HCT116 (cell line): ENCODE data around the gene ZCCHC2. TPM values are rescaled to one million over a fixed set of nuclear protein-coding genes. Genes with fewer than 3 reads are reported as not detected.

Source experiments
- ATAC-seq: fragments of 200-7000 bp; cut with Tn5 transposase; 2 replicates; pipeline ENCODE4 v1.9.1; 2020; ENCODE audit warnings: mild to moderate bottlenecking, moderate library complexity
- BruUV-seq: library from RNA; stranded (reverse); fragments of 400-500 nt; replicated peaks from 2 replicates; lab custom pipeline; 2021; lab: Mats Ljungman, UMichigan
- CTCF ChIA-PET: fragments of 300-600 bp; sonication (Branson Sonifier 250); formaldehyde crosslinking; loops from one replicate; lab custom pipeline; 2021; ENCODE audit warnings: antibody characterized with exemption; lab: Charles Lee
- POLR2A ChIA-PET: fragments of 300-600, 350-600 bp; sonication (Branson Sonifier 250); formaldehyde crosslinking; loops from one replicate; lab custom pipeline; 2021; ENCODE audit warnings: antibody characterized with exemption; lab: Charles Lee
- RAD21 ChIA-PET, 2 experiments: fragments of 300-600 bp; sonication (Branson Sonifier 250); formaldehyde crosslinking; loops; one replicate each; lab custom pipeline; 2023; ENCODE audit warnings: low total read pairs in 2 of 2; ENCODE audit not compliant: uncharacterized antibody in 2 of 2, unreplicated experiment in 2 of 2, low non-redundant PET in 1 of 2; lab: Charles Lee
- DNase-seq: peaks from one replicate; pipeline ENCODE4 v3.0.0-alpha.2; 2010; ENCODE audit warnings: low read depth, low spot score
- H2AFZ ChIP-seq: fragments of 200-600 bp; shearing (Covaris generic), sonication (generic); 2 replicates; pipeline ENCODE4 v1.6.1; 2017; ENCODE audit warnings: low read depth, mixed run types, mixed read lengths, antibody characterized with exemption, low read length; ENCODE audit not compliant: poor library complexity, severe bottlenecking
- H3K27ac ChIP-seq: 2 replicates; pipeline ENCODE4 v1.5.1; 2012; ENCODE audit warnings: low read depth, low read length
- H3K27me3 ChIP-seq: fragments of 200-600 bp; sonication (generic); 2 replicates; pipeline ENCODE4 v1.6.1; 2016; ENCODE audit warnings: mixed run types, low read length, mixed read lengths; ENCODE audit not compliant: insufficient read depth
- H3K36me3 ChIP-seq, 2 experiments: fragments of 200-500 bp in 1 of 2; fragments of 200-600 bp in 1 of 2; sonication (Bioruptor generic) in 1 of 2; sonication (generic) in 1 of 2; 2 replicates each; pipeline versions ENCODE4 v1.5.1 to v1.6.1; 2014 to 2016; ENCODE audit warnings: low read length in 2 of 2, inconsistent platforms in 1 of 2, mixed read lengths in 1 of 2, mixed run types in 1 of 2; ENCODE audit not compliant: insufficient read depth in 2 of 2, control insufficient read depth in 1 of 2
- H3K4me1 ChIP-seq, 2 experiments: fragments of 200-600 bp in 1 of 2; sonication (generic) in 1 of 2; 2 replicates each; pipeline versions ENCODE4 v1.5.1 to v1.6.1; 2012 to 2017; ENCODE audit warnings: low read length in 2 of 2, inconsistent platforms in 1 of 2, mild to moderate bottlenecking in 1 of 2, mixed read lengths in 1 of 2, mixed run types in 1 of 2, moderate library complexity in 1 of 2; ENCODE audit not compliant: insufficient read depth in 2 of 2, control insufficient read depth in 1 of 2
- H3K4me2 ChIP-seq: fragments of 200-600 bp; sonication (generic); 2 replicates; pipeline ENCODE4 v1.6.1; 2017; ENCODE audit warnings: mixed run types, low read length, mixed read lengths
- H3K4me3 ChIP-seq, 2 experiments: fragments of 200-600 bp in 1 of 2; sonication (generic) in 1 of 2; replicated peaks in 1 of 2; 2 replicates each; pipeline ENCODE4 v1.5.1; 2011 to 2016; ENCODE audit warnings: low read length in 2 of 2, control low read depth in 1 of 2, low read depth in 1 of 2, mild to moderate bottlenecking in 1 of 2, mixed read lengths in 1 of 2, mixed run types in 1 of 2
- H3K79me2 ChIP-seq: fragments of 200-600 bp; sonication (generic); 2 replicates; pipeline ENCODE4 v1.6.1; 2017; ENCODE audit warnings: mild to moderate bottlenecking, mixed run types, low read length, moderate library complexity, mixed read lengths; ENCODE audit not compliant: insufficient read depth
- H3K9ac ChIP-seq: fragments of 200-600 bp; sonication (generic); 2 replicates; pipeline ENCODE4 v1.6.1; 2016; ENCODE audit warnings: low read length, mixed read lengths
- H3K9me2 ChIP-seq: fragments of 200-600 bp; sonication (generic), shearing (Covaris generic); 2 replicates; pipeline ENCODE4 v1.6.1; 2017; ENCODE audit warnings: mixed run types, mild to moderate bottlenecking, moderate library complexity; ENCODE audit not compliant: insufficient read depth
- H3K9me3 ChIP-seq, 2 experiments: fragments of 200-500 bp in 1 of 2; fragments of 200-600 bp in 1 of 2; sonication (Bioruptor generic) in 1 of 2; sonication (generic) in 1 of 2; 2 replicates each; pipeline ENCODE4 v1.6.1; 2014 to 2017; ENCODE audit warnings: low read length in 2 of 2, mixed read lengths in 2 of 2, inconsistent platforms in 1 of 2, low read depth in 1 of 2, mild to moderate bottlenecking in 1 of 2, mixed run types in 1 of 2, moderate library complexity in 1 of 2; ENCODE audit not compliant: control insufficient read depth in 1 of 2, insufficient read depth in 1 of 2
- H4K20me1 ChIP-seq: fragments of 200-600 bp; sonication (generic), shearing (Covaris generic); 2 replicates; pipeline ENCODE4 v1.6.1; 2017; ENCODE audit warnings: mixed run types, mild to moderate bottlenecking, moderate library complexity; ENCODE audit not compliant: insufficient read depth
- CBX3 ChIP-seq: IDR thresholded peaks from 2 replicates; pipeline ENCODE4 v1.6.1; 2012; ENCODE audit warnings: low read depth
- CEBPB ChIP-seq: IDR thresholded peaks from 2 replicates; pipeline ENCODE4 v1.6.1; 2012; ENCODE audit warnings: low read depth
- EGR1 ChIP-seq: IDR thresholded peaks from 2 replicates; pipeline ENCODE4 v1.6.1; 2012; ENCODE audit warnings: low read depth
- EZH2 ChIP-seq: fragments of 200-600 bp; sonication (generic); IDR thresholded peaks from 2 replicates; pipeline ENCODE4 v1.6.1; 2017; ENCODE audit warnings: antibody characterized with exemption, mixed run types
- EZH2phosphoT487 ChIP-seq: fragments of 200-600 bp; IDR thresholded peaks from 2 replicates; pipeline ENCODE4 v1.6.1; 2018; ENCODE audit warnings: antibody characterized with exemption, borderline replicate concordance
- FOSL1 ChIP-seq: IDR thresholded peaks from 2 replicates; pipeline ENCODE4 v1.6.1; 2012; ENCODE audit warnings: low read depth
- JUND ChIP-seq: IDR thresholded peaks from 2 replicates; pipeline ENCODE4 v1.6.1; 2012
- POLR2AphosphoS5 ChIP-seq: IDR thresholded peaks from 2 replicates; pipeline ENCODE4 v1.6.1; 2011; ENCODE audit warnings: mild to moderate bottlenecking, low read depth, low read length, moderate library complexity
- RAD21 ChIP-seq: IDR thresholded peaks from 2 replicates; pipeline ENCODE4 v1.6.1; 2012; ENCODE audit warnings: low read depth, mild to moderate bottlenecking
- SP1 ChIP-seq: IDR thresholded peaks from 2 replicates; pipeline ENCODE4 v1.6.1; 2012; ENCODE audit warnings: low read depth
- SRF ChIP-seq: IDR thresholded peaks from 2 replicates; pipeline ENCODE4 v1.6.1; 2012; ENCODE audit warnings: low read depth
- TCF7L2 ChIP-seq: IDR thresholded peaks from 2 replicates; pipeline ENCODE4 v1.7.0; 2011; ENCODE audit warnings: borderline replicate concordance, inconsistent platforms; ENCODE audit not compliant: insufficient read depth, insufficient read length; ENCODE audit errors: extremely low read depth
- YY1 ChIP-seq: IDR thresholded peaks from 2 replicates; pipeline ENCODE4 v1.6.1; 2011; ENCODE audit warnings: low read length, low read depth, moderate library complexity, mild to moderate bottlenecking; ENCODE audit not compliant: insufficient replicate concordance; ENCODE audit errors: extremely low read depth
- ZFX ChIP-seq: fragments of 450-650 bp; IDR thresholded peaks from 2 replicates; pipeline ENCODE4 v1.6.1; 2017
- ZNF274 ChIP-seq: fragments of 200-500 bp; sonication (Bioruptor generic); IDR thresholded peaks from 2 replicates; pipeline ENCODE4 v1.6.1; 2014; ENCODE audit warnings: mild to moderate bottlenecking, low read depth, low read length, inconsistent platforms
- intact Hi-C: fragments of 100-400 bp; cut with micrococcal nuclease; formaldehyde crosslinking; loops from 2 replicates; pipeline ENCODE4 v1.10.0; 2022
- total RNA-seq: library from RNA; stranded (reverse); gene quantifications from one replicate; pipeline ENCODE4 v1.2.1, GENCODE V29; 2021; ENCODE audit not compliant: unreplicated experiment
- TF ChIP-seq, protein P1 (sequence below), 3 experiments: fragments of 200-600 bp in 1 of 3; sonication (generic) in 1 of 3; IDR thresholded peaks in 2 of 3; conservative IDR thresholded peaks in 1 of 3; 2 replicates each; pipeline ENCODE4 v1.5.1; 2012 to 2017; ENCODE audit warnings: low read depth in 2 of 3, low read length in 2 of 3, antibody characterized with exemption in 1 of 3, borderline replicate concordance in 1 of 3, control low read depth in 1 of 3, mild to moderate bottlenecking in 1 of 3, mixed read lengths in 1 of 3, mixed run types in 1 of 3, moderate library complexity in 1 of 3; ENCODE audit not compliant: insufficient read depth in 1 of 3
- TF ChIP-seq, protein P2 (sequence below): IDR thresholded peaks from 2 replicates; pipeline ENCODE4 v1.6.1; 2012; ENCODE audit warnings: low read depth
- TF ChIP-seq, protein P3 (sequence below): IDR thresholded peaks from 2 replicates; pipeline ENCODE4 v1.6.1; 2012
- TF ChIP-seq, protein P4 (sequence below): IDR thresholded peaks from 2 replicates; pipeline ENCODE4 v1.6.1; 2012
- TF ChIP-seq, protein P5 (sequence below): IDR thresholded peaks from 2 replicates; pipeline ENCODE4 v1.6.1; 2011; ENCODE audit warnings: mild to moderate bottlenecking, low read length, moderate library complexity; ENCODE audit not compliant: insufficient replicate concordance; ENCODE audit errors: extremely low read depth

Gene ZCCHC2
- total RNA-seq, 1 experiment from 2014 or later, result 17.7 TPM

DNA sequence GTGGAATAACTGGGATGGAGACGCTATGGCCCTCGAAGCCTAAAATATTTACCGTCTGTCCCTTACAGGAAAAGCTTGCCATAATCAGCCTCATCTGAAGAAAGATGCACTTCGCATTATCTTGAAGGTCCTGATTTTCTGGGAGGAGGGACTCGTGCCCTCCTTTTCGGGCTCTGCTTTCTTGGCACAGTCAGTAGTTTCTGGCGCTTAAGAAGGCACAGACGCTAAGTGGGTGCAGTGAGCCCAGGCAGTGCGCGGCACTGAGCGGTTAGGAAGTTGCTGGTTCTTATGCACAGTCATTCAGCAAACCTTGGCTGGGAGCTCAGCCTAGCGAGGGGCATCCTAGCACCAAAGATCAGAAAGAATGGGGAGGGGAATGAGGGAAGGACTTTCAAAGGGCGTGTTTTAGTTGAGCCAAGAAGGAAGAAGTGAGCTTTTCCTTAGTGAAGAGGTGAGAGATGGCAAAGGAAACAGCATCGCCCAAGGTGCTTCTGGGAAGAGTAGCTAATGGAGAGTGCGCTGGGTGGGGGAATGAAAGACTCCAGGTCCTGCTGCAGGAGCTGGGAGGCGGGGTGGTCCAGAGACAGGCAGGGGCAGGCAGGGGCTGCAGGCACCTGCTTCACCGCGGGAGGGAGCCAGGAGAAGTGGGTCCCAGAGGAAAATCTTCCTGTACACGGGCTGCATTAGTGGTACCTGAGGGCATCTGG is 64.1 kb downstream of the ZCCHC2 start:
- Histone ChIP-seq H3K27me3 (no peaks in the 10 kb centered on the region), H3K36me3 (no peaks in the 10 kb centered on the region), H3K9me3 (no peaks in the 10 kb centered on the region), H4K20me1 (no peaks in the 10 kb centered on the region), H3K4me1 (peaks cover 0 to 8% of the 10 kb centered on the region in 2 experiments; a peak in 2 of 4 replicates), H3K4me3 (no peak overlapping the region), H3K9ac (no peak overlapping the region), H3K4me2 (no peak overlapping the region), H3K79me2 (no peaks in the 10 kb centered on the region), H3K9me2 (no peaks in the 10 kb centered on the region), H3K27ac (no peak overlapping the region), H2AFZ (no peak overlapping the region)
- POLR2A ChIA-PET, result no interaction called here
- TF ChIP-seq EZH2, result no peak
- no peak for TF ChIP-seq CEBPB
- no peak for TF ChIP-seq ZFX
- no peak for TF ChIP-seq TCF7L2
- TF ChIP-seq, protein P1, sequence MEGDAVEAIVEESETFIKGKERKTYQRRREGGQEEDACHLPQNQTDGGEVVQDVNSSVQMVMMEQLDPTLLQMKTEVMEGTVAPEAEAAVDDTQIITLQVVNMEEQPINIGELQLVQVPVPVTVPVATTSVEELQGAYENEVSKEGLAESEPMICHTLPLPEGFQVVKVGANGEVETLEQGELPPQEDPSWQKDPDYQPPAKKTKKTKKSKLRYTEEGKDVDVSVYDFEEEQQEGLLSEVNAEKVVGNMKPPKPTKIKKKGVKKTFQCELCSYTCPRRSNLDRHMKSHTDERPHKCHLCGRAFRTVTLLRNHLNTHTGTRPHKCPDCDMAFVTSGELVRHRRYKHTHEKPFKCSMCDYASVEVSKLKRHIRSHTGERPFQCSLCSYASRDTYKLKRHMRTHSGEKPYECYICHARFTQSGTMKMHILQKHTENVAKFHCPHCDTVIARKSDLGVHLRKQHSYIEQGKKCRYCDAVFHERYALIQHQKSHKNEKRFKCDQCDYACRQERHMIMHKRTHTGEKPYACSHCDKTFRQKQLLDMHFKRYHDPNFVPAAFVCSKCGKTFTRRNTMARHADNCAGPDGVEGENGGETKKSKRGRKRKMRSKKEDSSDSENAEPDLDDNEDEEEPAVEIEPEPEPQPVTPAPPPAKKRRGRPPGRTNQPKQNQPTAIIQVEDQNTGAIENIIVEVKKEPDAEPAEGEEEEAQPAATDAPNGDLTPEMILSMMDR (IDR thresholded peaks at IDR 0.05 in 2 of 3, conservative IDR thresholded peaks at IDR 0.05 in 1 of 3; ENCODE audit: borderline replicate concordance in 1 of 3, insufficient read depth in 1 of 3, low read depth in 2 of 3, low read length in 2 of 3), result no peak
- no peak for TF ChIP-seq CBX3
- no peak for TF ChIP-seq EGR1
- no peak for TF ChIP-seq RAD21
- TF ChIP-seq FOSL1, result no peak
- TF ChIP-seq POLR2AphosphoS5, result no peak
- no peak for TF ChIP-seq JUND
- TF ChIP-seq YY1, result no peak
- TF ChIP-seq ZNF274, result no peak
- TF ChIP-seq, protein P2, sequence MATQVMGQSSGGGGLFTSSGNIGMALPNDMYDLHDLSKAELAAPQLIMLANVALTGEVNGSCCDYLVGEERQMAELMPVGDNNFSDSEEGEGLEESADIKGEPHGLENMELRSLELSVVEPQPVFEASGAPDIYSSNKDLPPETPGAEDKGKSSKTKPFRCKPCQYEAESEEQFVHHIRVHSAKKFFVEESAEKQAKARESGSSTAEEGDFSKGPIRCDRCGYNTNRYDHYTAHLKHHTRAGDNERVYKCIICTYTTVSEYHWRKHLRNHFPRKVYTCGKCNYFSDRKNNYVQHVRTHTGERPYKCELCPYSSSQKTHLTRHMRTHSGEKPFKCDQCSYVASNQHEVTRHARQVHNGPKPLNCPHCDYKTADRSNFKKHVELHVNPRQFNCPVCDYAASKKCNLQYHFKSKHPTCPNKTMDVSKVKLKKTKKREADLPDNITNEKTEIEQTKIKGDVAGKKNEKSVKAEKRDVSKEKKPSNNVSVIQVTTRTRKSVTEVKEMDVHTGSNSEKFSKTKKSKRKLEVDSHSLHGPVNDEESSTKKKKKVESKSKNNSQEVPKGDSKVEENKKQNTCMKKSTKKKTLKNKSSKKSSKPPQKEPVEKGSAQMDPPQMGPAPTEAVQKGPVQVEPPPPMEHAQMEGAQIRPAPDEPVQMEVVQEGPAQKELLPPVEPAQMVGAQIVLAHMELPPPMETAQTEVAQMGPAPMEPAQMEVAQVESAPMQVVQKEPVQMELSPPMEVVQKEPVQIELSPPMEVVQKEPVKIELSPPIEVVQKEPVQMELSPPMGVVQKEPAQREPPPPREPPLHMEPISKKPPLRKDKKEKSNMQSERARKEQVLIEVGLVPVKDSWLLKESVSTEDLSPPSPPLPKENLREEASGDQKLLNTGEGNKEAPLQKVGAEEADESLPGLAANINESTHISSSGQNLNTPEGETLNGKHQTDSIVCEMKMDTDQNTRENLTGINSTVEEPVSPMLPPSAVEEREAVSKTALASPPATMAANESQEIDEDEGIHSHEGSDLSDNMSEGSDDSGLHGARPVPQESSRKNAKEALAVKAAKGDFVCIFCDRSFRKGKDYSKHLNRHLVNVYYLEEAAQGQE, result no peak
- TF ChIP-seq, protein P3, sequence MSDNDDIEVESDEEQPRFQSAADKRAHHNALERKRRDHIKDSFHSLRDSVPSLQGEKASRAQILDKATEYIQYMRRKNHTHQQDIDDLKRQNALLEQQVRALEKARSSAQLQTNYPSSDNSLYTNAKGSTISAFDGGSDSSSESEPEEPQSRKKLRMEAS, result no peak
- TF ChIP-seq SP1, result no peak
- TF ChIP-seq, protein P4, sequence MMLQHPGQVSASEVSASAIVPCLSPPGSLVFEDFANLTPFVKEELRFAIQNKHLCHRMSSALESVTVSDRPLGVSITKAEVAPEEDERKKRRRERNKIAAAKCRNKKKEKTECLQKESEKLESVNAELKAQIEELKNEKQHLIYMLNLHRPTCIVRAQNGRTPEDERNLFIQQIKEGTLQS, result no peak
- TF ChIP-seq EZH2phosphoT487, result no peak
- TF ChIP-seq, protein P5, sequence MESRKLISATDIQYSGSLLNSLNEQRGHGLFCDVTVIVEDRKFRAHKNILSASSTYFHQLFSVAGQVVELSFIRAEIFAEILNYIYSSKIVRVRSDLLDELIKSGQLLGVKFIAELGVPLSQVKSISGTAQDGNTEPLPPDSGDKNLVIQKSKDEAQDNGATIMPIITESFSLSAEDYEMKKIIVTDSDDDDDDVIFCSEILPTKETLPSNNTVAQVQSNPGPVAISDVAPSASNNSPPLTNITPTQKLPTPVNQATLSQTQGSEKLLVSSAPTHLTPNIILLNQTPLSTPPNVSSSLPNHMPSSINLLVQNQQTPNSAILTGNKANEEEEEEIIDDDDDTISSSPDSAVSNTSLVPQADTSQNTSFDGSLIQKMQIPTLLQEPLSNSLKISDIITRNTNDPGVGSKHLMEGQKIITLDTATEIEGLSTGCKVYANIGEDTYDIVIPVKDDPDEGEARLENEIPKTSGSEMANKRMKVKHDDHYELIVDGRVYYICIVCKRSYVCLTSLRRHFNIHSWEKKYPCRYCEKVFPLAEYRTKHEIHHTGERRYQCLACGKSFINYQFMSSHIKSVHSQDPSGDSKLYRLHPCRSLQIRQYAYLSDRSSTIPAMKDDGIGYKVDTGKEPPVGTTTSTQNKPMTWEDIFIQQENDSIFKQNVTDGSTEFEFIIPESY, result no peak
- no peak for TF ChIP-seq SRF
- DNase-seq, result no peak
- RAD21 ChIA-PET, result no interaction called here
- BruUV-seq, result no TSS peak
- ATAC-seq, result no peak
- CTCF ChIA-PET, result interaction anchor here (0.6 to 3.5 kb wide), 8 partner anchors 9 to 409 kb away, joined by 3 to 34 read pairs (median 4); no protein-coding TSS in a partner anchor
- intact Hi-C loops, result loop anchor here (1.0 kb wide), 1 partner anchor 395 kb away; no protein-coding TSS in a partner anchor
